Hematopoietic multipotent progenitor cell (in vitro differentiated cells): ENCODE data around the gene HABP2. TPM values are rescaled to one million over a fixed set of nuclear protein-coding genes. Genes with fewer than 3 reads are reported as not detected.

ENCODE experiments used
- DNase-seq, 3 donors: peaks; one replicate each; pipeline ENCODE4 v3.0.0-alpha.2; 2011 to 2015; ENCODE audit warnings: low read depth in 2 of 3, low spot score in 2 of 3
- total RNA-seq: library from RNA; depleted of rRNA; stranded (reverse); fragments of >200 nt; gene quantifications from one replicate; pipeline ENCODE4 v1.2.3, GENCODE V29; 2012

Gene HABP2
- total RNA-seq, 1 donor, result 0.27 TPM

- no peak for DNase-seq
These were observed 72.8 kb downstream of the HABP2 start for GRCh38 chr10:113625461-113626186.

DNA sequence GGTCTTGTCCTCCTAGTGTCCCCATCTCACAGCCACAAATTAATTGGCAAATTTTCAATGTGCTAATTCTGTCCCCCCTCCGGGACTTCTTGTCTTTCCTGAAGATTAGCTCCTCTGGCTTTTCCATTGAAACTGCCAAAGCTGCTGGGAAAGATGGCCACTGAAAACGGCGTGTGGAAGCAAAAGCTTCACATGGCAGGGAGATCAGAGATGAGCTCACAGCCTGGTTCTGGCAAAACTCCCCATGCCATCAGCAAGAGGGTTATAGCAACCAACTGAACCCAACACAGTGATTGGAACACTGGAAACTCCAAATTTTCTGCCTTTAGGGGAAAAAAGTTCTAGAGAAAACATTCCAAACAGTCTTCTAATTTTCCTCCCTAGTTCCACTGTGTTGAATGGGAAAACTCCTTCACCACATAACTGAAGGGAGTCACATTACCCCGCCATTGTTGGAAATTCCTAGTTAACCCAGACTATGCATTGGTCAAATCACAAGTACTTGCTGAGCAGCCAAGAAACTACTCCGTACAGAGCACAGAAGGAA, 74.0 kb downstream of the HABP2 start:
- no peak for DNase-seq

GRCh38 chr10:113627836-113628235, 75.0 kb downstream of the HABP2 start:
- no peak for DNase-seq

- DNase-seq, result no peak
These were observed 75.8 kb downstream of the HABP2 start for GRCh38 chr10:113628607-113629153.

- DNase-seq, result no peak
These were observed 78.2 kb downstream of the HABP2 start for GRCh38 chr10:113630929-113631533.

GRCh38 chr10:113631684-113632367, 79.0 kb downstream of the HABP2 start:
- no peak for DNase-seq

Other genes with a start within 250 kb of the HABP2 start
- not detected for gene NRAP, start 111.0 kb downstream of the HABP2 start, total RNA-seq
- gene CASP7, start 126.9 kb downstream of the HABP2 start, total RNA-seq, result 8.6 TPM
- gene PLEKHS1, start 198.6 kb downstream of the HABP2 start, total RNA-seq, result not detected